Left lung (tissue), 10 donors: ENCODE results near the gene RPS4Y1. TPM values are rescaled to one million over a fixed set of nuclear protein-coding genes. Genes with fewer than 3 reads are reported as not detected.

Experiments
- ATAC-seq: fragments of 200-7000 bp; cut with Tn5 transposase; one replicate; pipeline ENCODE4 v1.9.1; 2020; ENCODE audit warnings: moderate library complexity
- DNase-seq, 4 donors: peaks; one replicate each; pipeline ENCODE4 v3.0.0-alpha.2; 2013 to 2020
- H3K27ac ChIP-seq, 2 donors: fragments of 200-600 bp; sonication (generic) in 1 of 2; one replicate each; pipeline versions ENCODE4 v1.5.0 to v1.8.0; 2020 to 2021
- H3K27me3 ChIP-seq, 2 donors: fragments of 200-600 bp; sonication (generic) in 1 of 2; one replicate each; pipeline versions ENCODE4 v1.5.0 to v1.8.0; 2020 to 2021
- H3K36me3 ChIP-seq, 2 donors: fragments of 200-600 bp; sonication (generic) in 1 of 2; one replicate each; pipeline versions ENCODE4 v1.5.0 to v1.8.0; 2020 to 2021
- H3K4me1 ChIP-seq, 2 donors: fragments of 200-600 bp; one replicate each; pipeline ENCODE4 v1.8.0; 2021
- H3K4me3 ChIP-seq, 2 donors: fragments of 200-600 bp; sonication (generic) in 1 of 2; one replicate each; pipeline versions ENCODE4 v1.5.0 to v1.8.0; 2020 to 2021; ENCODE audit warnings: mild to moderate bottlenecking in 1 of 2
- H3K9me3 ChIP-seq, 2 donors: fragments of 200-600 bp; sonication (generic) in 1 of 2; one replicate each; pipeline versions ENCODE4 v1.5.0 to v1.8.0; 2020 to 2021
- intact Hi-C, 2 donors: fragments of 100-400 bp; cut with DNase I; formaldehyde crosslinking; loops; one replicate each; pipeline versions ENCODE4 v1.11.2 to v1.14.2; 2022
- polyA plus RNA-seq, 6 donors: library from polyadenylated mRNA; unstranded; fragments of 120-200 nt; gene quantifications; one replicate each; pipeline ENCODE4 v1.2.1, GENCODE V29; 2013; ENCODE audit not compliant: insufficient read length in 6 of 6
- total RNA-seq, 2 donors: library from RNA; stranded (reverse); fragmentation: NEBNext Ultra II Directional; extraction: Animal tissue kit (Norgen Biotek cat#: 25700); gene quantifications; one replicate each; pipeline ENCODE4 v1.2.1, GENCODE V29; 2021
- TF ChIP-seq, protein P1 (sequence below), 2 donors: fragments of 200-600 bp; sonication (generic) in 1 of 2; IDR thresholded peaks; one replicate each; pipeline versions ENCODE4 v1.5.0 to v1.8.0; 2021; ENCODE audit warnings: antibody characterized with exemption in 2 of 2
- donor health status: DM: no; HTN: yes; CAD: no.
- donor health status: DM: no; HTN: no; CAD: no.

RPS4Y1 gene
- total and polyA plus RNA-seq, 8 donors, result 3.3 to 762 (median 273) TPM; not detected in 1

DNA sequence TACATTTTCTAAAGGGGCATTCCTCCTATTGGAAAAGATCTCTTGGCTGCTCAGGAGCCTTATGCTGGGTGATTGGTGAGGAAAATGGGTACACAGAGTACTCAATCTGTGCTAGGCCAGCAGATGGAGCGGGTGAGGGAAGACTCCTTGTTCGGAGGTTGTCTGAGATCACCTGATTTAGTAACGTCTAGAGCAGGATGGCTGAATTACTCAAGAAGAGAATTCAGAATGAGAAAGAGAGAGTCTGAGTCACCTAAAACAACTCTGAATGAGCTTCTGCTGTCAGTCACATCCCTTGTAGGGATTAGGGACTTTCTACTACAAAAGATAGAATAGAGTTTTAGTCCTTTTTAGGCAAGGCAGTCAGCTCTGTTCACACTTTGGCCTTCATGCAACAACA is 46.6 kb downstream of the RPS4Y1 start:
- TF ChIP-seq, protein P1, sequence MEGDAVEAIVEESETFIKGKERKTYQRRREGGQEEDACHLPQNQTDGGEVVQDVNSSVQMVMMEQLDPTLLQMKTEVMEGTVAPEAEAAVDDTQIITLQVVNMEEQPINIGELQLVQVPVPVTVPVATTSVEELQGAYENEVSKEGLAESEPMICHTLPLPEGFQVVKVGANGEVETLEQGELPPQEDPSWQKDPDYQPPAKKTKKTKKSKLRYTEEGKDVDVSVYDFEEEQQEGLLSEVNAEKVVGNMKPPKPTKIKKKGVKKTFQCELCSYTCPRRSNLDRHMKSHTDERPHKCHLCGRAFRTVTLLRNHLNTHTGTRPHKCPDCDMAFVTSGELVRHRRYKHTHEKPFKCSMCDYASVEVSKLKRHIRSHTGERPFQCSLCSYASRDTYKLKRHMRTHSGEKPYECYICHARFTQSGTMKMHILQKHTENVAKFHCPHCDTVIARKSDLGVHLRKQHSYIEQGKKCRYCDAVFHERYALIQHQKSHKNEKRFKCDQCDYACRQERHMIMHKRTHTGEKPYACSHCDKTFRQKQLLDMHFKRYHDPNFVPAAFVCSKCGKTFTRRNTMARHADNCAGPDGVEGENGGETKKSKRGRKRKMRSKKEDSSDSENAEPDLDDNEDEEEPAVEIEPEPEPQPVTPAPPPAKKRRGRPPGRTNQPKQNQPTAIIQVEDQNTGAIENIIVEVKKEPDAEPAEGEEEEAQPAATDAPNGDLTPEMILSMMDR (IDR thresholded peaks at IDR 0.05), result no peak
- ATAC-seq, result no peak
- intact Hi-C loops, result no loop called here

DNA sequence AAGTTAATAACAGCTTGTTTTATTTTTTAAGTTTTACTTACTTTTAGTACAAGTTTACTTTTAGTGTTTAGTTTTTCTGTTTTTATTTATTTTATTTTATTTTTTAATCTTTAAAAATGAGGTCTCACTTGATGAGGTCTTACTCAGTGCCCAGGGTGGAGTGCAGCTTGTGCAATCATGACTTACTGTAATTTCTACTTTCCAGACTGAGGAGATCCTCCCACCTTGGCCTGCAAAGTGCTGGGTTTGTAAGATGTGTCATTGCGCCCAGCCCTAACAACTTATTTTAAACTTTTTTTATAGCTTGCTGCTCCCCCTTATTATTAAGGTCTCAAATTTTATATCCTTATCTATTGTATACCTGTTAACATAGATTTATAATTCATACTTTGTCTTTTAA is 52.1 kb downstream of the RPS4Y1 start:
- ATAC-seq (no peak), DNase-seq (no peak)
- Histone ChIP-seq H3K27me3 (no peaks in the 10 kb centered on the region), H3K9me3 (no peaks in the 10 kb centered on the region), H3K36me3 (no peaks in the 10 kb centered on the region), H3K27ac (no peak overlapping the region), H3K4me3 (no peak overlapping the region), H3K4me1 (no peaks in the 10 kb centered on the region)
- TF ChIP-seq, protein P1 (IDR thresholded peaks at IDR 0.05), result no peak
- intact Hi-C loops, result no loop called here

More for the DNA sequence above, 46.6 kb downstream of the RPS4Y1 start:
- DNase-seq, result no peak
- H3K36me3 ChIP-seq, result no peaks in the 10 kb centered on the region
- H3K27me3 ChIP-seq, result no peaks in the 10 kb centered on the region
- no peaks in the 10 kb centered on the region for H3K9me3 ChIP-seq
- H3K4me1 ChIP-seq, result no peaks in the 10 kb centered on the region
- H3K27ac ChIP-seq, result no peak overlapping the region
- H3K4me3 ChIP-seq, result no peak overlapping the region

DNA sequence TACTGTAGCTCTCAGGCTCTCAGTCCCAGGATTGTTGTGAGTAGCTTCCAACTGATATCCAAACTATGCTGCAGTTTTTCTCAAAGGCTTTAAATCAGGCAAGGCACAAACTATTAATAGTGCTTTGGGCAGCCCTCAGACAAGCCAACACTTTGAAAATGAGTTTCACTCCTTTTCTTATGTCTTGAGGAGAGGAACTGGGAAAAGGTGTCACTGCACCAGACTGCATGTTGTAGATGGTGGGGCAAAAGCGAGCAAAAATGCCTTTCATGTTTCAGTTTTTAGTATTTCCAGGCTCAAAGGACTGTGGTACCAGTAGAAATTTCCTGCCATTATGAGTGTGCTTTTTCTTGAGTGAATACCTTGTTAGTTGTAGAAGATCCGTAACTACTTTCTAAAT is 54.6 kb downstream of the RPS4Y1 start:
- intact Hi-C loops, result no loop called here
- DNase-seq (no peak), ATAC-seq (no peak)
- H3K9me3 ChIP-seq, result no peaks in the 10 kb centered on the region
- no peaks in the 10 kb centered on the region for H3K36me3 ChIP-seq
- no peak overlapping the region for H3K4me3 ChIP-seq
- no peak overlapping the region for H3K27ac ChIP-seq
- TF ChIP-seq, protein P1 (IDR thresholded peaks at IDR 0.05), result no peak
- H3K4me1 ChIP-seq, result no peaks in the 10 kb centered on the region
- no peaks in the 10 kb centered on the region for H3K27me3 ChIP-seq

DNA sequence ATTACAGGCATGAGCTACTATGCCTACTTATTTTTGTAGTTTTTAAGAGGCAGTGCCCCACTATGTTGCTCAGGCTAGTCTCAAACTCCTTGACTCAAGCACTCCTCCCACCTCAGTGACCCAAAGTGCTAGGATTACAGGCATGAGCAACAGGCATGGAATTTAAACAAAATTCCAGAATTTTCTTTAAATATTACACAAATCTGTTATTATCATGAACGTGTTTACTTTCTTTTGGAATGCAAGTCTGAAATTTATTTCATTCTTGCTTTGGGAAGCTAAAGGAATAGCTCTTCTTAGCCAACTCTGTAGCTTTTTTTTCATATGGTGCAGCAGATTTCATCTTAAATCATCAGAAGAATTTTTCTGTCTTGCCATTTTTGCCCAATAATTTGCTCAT is 66.0 kb downstream of the RPS4Y1 start:
- Histone ChIP-seq H3K27me3 (no peaks in the 10 kb centered on the region), H3K4me3 (no peak overlapping the region), H3K4me1 (no peaks in the 10 kb centered on the region), H3K9me3 (no peaks in the 10 kb centered on the region), H3K36me3 (no peaks in the 10 kb centered on the region), H3K27ac (no peak overlapping the region)
- intact Hi-C loops, result no loop called here
- DNase-seq (no peak), ATAC-seq (no peak)
- TF ChIP-seq, protein P1 (IDR thresholded peaks at IDR 0.05), result no peak

DNA sequence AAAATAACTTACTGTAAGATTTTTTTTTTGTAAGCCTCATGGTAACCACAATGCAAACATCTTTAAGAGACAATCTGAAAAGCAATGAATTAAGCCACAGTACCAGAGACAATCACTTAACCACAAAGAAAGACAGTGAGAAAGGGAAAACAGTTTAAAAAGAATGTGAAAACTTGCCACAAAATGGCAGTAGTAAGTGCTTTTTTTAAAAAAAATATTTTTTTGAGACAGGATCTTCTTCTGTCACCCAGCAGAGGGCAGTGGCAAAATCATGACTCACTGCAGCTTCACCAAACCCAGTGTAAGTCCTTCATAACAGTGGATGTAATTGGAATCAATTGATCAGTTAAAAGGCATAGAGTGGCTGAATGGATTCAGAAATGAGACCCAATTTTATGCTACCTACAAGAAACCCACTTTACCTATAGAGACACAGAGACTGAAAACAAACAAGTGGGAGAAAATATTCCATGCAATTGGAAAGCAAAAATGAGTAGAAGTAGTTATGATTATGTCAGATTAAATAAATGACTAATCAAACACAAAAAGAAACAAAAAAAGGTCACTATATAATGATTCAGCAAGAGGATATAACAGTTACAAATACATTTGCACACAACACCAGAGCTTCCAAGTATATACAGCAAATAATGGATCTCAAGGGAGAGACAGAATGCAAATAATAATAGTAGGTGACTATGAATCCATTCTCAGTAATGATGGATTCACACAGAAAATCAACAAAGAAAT is 71.8 kb downstream of the RPS4Y1 start:
- TF ChIP-seq, protein P1 (IDR thresholded peaks at IDR 0.05), result no peak
- ATAC-seq (no peak), DNase-seq (no peak)
- H3K27me3 ChIP-seq, result no peaks in the 10 kb centered on the region
- no peaks in the 10 kb centered on the region for H3K36me3 ChIP-seq
- no peaks in the 10 kb centered on the region for H3K4me1 ChIP-seq
- no peak overlapping the region for H3K4me3 ChIP-seq
- no peaks in the 10 kb centered on the region for H3K9me3 ChIP-seq
- intact Hi-C loops, result no loop called here
- no peak overlapping the region for H3K27ac ChIP-seq

Other genes starting within 250 kb of the RPS4Y1 start
- not detected for gene SRY, start 53.9 kb upstream of the RPS4Y1 start, total RNA-seq
- gene SRY, start 53.9 kb upstream of the RPS4Y1 start, polyA plus RNA-seq, result 1 to 10 TPM in 3 of 6 donors, not detected in 3; 3.1 to 4.3 (median 3.2) TPM
- gene ZFY, start 93.8 kb downstream of the RPS4Y1 start, total RNA-seq, result 10 to 100 TPM in 1 of 2 donors, not detected in 1; 13.8 TPM
- 10 to 100 TPM in 3 of 6 donors, under 1 TPM in 3; 0.20 to 19.0 (median 9.2) TPM for gene ZFY, start 93.8 kb downstream of the RPS4Y1 start, polyA plus RNA-seq